Right atrium auricular region (tissue), 2 donors: ENCODE data around the gene NCCRP1. TPM values are rescaled to one million over a fixed set of nuclear protein-coding genes. Genes with fewer than 3 reads are reported as not detected.

Experiments used
- DNase-seq: peaks from one replicate; pipeline ENCODE4 v3.0.0-alpha.2; 2019; ENCODE audit warnings: low spot score
- H3K27ac ChIP-seq, 2 donors: fragments of 200-600 bp; sonication (generic); 1 replicate in 1 of 2; 2 replicates in 1 of 2; pipeline ENCODE4 v1.5.1; 2016 to 2019
- H3K27me3 ChIP-seq, 2 donors: fragments of 200-600 bp; sonication (generic); one replicate each; pipeline versions ENCODE4 v1.5.1 to v1.6.0; 2017 to 2019
- H3K36me3 ChIP-seq: fragments of 200-600 bp; sonication (generic); one replicate; pipeline ENCODE4 v1.5.1; 2016
- H3K4me1 ChIP-seq, 2 donors: fragments of 200-600 bp; sonication (generic); one replicate each; pipeline versions ENCODE4 v1.5.1 to v1.6.0; 2017 to 2019
- H3K4me3 ChIP-seq, 2 donors: fragments of 200-600 bp; sonication (generic); 1 replicate in 1 of 2; 2 replicates in 1 of 2; pipeline ENCODE4 v1.5.1; 2017 to 2019; ENCODE audit warnings: mild to moderate bottlenecking in 1 of 2, moderate library complexity in 1 of 2
- H3K9me3 ChIP-seq, 2 donors: fragments of 200-600 bp; sonication (generic); one replicate each; pipeline ENCODE4 v1.5.1; 2019
- total RNA-seq, 2 donors: library from RNA; depleted of rRNA; stranded (reverse); fragments of >200 nt; gene quantifications; one replicate each; pipeline ENCODE4 v1.1.0, GENCODE V29; 2016
- TF ChIP-seq, protein P1 (sequence below), 2 donors: fragments of 200-600 bp; sonication (generic); IDR thresholded peaks; one replicate each; pipeline ENCODE4 v1.5.1; 2019; ENCODE audit warnings: antibody characterized with exemption in 2 of 2

Gene NCCRP1
- total RNA-seq, 2 donors from 2014 or later, result not detected

GRCh38 chr19:39179754-39180153 lies 17.0 kb upstream of the NCCRP1 start:
- no peaks in the 10 kb centered on the region for H3K27me3 ChIP-seq
- TF ChIP-seq, protein P1, sequence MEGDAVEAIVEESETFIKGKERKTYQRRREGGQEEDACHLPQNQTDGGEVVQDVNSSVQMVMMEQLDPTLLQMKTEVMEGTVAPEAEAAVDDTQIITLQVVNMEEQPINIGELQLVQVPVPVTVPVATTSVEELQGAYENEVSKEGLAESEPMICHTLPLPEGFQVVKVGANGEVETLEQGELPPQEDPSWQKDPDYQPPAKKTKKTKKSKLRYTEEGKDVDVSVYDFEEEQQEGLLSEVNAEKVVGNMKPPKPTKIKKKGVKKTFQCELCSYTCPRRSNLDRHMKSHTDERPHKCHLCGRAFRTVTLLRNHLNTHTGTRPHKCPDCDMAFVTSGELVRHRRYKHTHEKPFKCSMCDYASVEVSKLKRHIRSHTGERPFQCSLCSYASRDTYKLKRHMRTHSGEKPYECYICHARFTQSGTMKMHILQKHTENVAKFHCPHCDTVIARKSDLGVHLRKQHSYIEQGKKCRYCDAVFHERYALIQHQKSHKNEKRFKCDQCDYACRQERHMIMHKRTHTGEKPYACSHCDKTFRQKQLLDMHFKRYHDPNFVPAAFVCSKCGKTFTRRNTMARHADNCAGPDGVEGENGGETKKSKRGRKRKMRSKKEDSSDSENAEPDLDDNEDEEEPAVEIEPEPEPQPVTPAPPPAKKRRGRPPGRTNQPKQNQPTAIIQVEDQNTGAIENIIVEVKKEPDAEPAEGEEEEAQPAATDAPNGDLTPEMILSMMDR (IDR thresholded peaks at IDR 0.05), result no peak
- peaks cover 31% of the 10 kb centered on the region for H3K36me3 ChIP-seq
- no peaks in the 10 kb centered on the region for H3K9me3 ChIP-seq
- no peak for DNase-seq
- H3K4me3 ChIP-seq, result no peak overlapping the region
- no peak overlapping the region for H3K27ac ChIP-seq
- no peaks in the 10 kb centered on the region for H3K4me1 ChIP-seq

DNA sequence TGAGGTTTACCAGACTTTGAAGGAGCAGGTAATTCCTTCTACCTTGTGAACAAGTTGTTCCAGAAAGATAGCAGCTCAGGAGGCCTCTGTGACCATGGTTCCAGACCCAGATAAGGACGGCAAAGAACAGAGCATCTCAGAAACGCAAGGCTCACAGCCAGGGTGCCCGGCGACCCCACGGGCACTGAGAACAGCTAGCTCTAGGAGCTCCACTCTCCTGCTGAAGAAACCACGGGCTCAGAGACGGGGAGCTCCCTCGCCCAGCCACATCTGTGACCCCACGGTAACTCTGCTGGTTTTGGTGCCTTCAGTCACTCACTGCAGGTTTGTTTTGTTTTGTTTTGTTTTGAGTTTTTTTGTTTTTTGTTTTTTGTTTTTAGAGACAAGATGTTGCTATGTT lies 16.0 kb upstream of the NCCRP1 start:
- DNase-seq, result no peak
- Histone ChIP-seq H3K27me3 (no peaks in the 10 kb centered on the region), H3K27ac (no peak overlapping the region), H3K4me1 (no peaks in the 10 kb centered on the region), H3K36me3 (peaks cover 25% of the 10 kb centered on the region), H3K4me3 (no peak overlapping the region), H3K9me3 (no peaks in the 10 kb centered on the region)
- TF ChIP-seq, protein P1 (IDR thresholded peaks at IDR 0.05), result no peak

DNA sequence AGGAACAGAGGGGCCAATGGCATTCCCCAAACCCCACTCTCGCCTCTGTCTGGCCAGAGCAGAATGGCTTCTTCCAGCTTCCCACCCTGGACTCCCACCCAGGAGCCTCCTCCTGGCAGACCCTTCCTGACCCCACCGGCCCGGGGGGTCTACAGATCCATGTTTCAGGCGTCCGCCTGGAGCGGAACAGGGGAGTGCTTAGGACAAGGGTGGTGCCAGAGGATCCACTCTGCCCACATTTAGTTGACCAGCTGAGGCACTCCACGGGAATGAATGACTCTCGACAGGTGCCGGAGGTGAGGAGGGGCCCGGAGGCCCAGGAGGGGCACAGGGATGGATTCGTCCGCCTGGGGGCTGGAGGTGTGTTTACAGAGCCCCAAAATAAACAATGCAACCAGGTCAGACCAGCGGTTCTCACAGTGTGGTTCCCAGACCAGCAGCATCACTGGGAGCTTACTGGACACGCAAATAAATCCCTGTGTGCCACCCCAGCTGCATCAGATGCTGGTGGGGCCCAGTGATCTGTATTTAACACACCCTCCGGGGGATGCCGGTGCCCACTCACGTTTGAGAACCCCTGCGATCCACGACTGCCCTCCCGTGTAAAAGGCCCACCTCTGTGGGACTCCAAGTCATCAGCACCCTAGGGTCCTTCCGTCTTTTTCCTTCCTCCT lies 15.1 kb upstream of the NCCRP1 start:
- TF ChIP-seq, protein P1 (IDR thresholded peaks at IDR 0.05), result no peak
- Histone ChIP-seq H3K36me3 (peaks cover 25% of the 10 kb centered on the region), H3K4me1 (no peaks in the 10 kb centered on the region), H3K27ac (no peak overlapping the region), H3K9me3 (no peaks in the 10 kb centered on the region), H3K4me3 (no peak overlapping the region), H3K27me3 (no peaks in the 10 kb centered on the region)
- DNase-seq, result no peak

GRCh38 chr19:39182174-39182505 lies 14.6 kb upstream of the NCCRP1 start:
- no peak for DNase-seq
- Histone ChIP-seq H3K4me1 (no peaks in the 10 kb centered on the region), H3K4me3 (no peak overlapping the region), H3K27ac (no peak overlapping the region), H3K27me3 (no peaks in the 10 kb centered on the region), H3K36me3 (peaks cover 24% of the 10 kb centered on the region), H3K9me3 (no peaks in the 10 kb centered on the region)
- TF ChIP-seq, protein P1 (IDR thresholded peaks at IDR 0.05), result no peak

DNA sequence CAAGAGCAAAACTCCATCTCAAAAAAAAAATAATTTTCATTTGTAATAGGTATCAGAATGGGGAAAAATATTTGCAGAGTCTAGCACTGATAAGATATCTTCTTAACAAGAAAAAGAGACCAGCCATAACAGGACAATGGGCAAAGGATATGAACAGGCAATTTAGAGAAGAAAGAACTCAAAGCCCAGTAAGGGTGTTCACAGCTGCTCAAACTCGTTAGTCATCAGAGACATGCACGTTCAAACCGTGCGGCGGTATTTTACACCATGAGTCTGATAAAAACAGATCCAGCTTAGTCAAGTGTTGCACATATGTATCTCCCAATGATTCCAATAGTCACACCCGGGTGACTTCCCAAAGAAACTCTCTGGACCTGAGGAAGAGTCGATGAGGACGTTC lies 13.7 kb upstream of the NCCRP1 start:
- H3K9me3 ChIP-seq, result no peaks in the 10 kb centered on the region

More for the DNA sequence above, 13.7 kb upstream of the NCCRP1 start:
- no peak for DNase-seq
- Histone ChIP-seq H3K36me3 (peaks cover 14% of the 10 kb centered on the region), H3K27ac (no peak overlapping the region), H3K4me1 (no peaks in the 10 kb centered on the region), H3K27me3 (peaks cover 0 to 3% of the 10 kb centered on the region in 2 donors), H3K4me3 (no peak overlapping the region)
- TF ChIP-seq, protein P1 (IDR thresholded peaks at IDR 0.05), result no peak
